ENCODE measurements around the gene CARHSP1. TPM values are rescaled to one million over a fixed set of nuclear protein-coding genes. Genes with fewer than 3 reads are reported as not detected.

Gene CARHSP1
- total and polyA plus RNA-seq, 2 of the 8 experiments (the other 6 are each of a cell fraction or from before 2014, with no cell fraction given), result 292 to 300 TPM

- H2BK5ac ChIP-seq (ENCODE audit: low read depth, low read length), result no peak overlapping the region; the same call in 1 of the 2 replicates
- no peak overlapping the region for H2BK120ac ChIP-seq (replicated peaks; ENCODE audit: low read depth, low read length)
- H2BK15ac ChIP-seq (ENCODE audit: low read length), result no peak overlapping the region
- no peak overlapping the region for H3K56ac ChIP-seq (replicated peaks; ENCODE audit: insufficient read length, low read depth, low read length)
- CTCF ChIA-PET (ENCODE audit: partially characterized antibody), result interaction anchor here (0.8 to 4.0 kb wide), 3 partner anchors 10 to 230 kb away, joined by 3 to 14 read pairs (median 6); no protein-coding TSS in a partner anchor
- H3K4me2 ChIP-seq (ENCODE audit: insufficient read depth in 1 of 2, low read depth in 2 of 2, low read length in 2 of 2), result no peak overlapping the region
- FAIRE-seq, result no peak
- POLR2A ChIA-PET (ENCODE audit: partially characterized antibody), result interaction anchor here (0.7 to 29.1 kb wide), 3 partner anchors 11 to 55 kb away, joined by 3 to 456 read pairs (median 6); partner anchors contain the start of gene CARHSP1
- H4K5ac ChIP-seq (ENCODE audit: insufficient read length, low read depth, low read length), result no peak overlapping the region
- H3K23ac ChIP-seq (ENCODE audit: insufficient read length), result no peak overlapping the region
- H3K4me3 ChIP-seq (ENCODE audit: extremely low read depth in 1 of 4, insufficient read depth in 2 of 4, low read depth in 3 of 4, low read length in 4 of 4), result no peak overlapping the region
- H2BK20ac ChIP-seq (ENCODE audit: low read length), result no peak overlapping the region
- peaks cover 0 to 17% (median 9%) of the 10 kb centered on the region in 4 experiments; a peak in 5 of 7 replicates for H3K4me1 ChIP-seq (replicated peaks in 1 of 4; ENCODE audit: control insufficient read depth in 3 of 4, insufficient read depth in 4 of 4, low read length in 3 of 4)
- no peak overlapping the region for H2BK12ac ChIP-seq (ENCODE audit: low read depth, low read length)
- TF ChIP-seq CTBP2 (IDR thresholded peaks at IDR 0.05; ENCODE audit: borderline replicate concordance, insufficient read depth, insufficient read length, low read length) (no peak), CREB1 (IDR thresholded peaks at IDR 0.05) (no peak), EGR1 (IDR thresholded peaks at IDR 0.05; ENCODE audit: borderline replicate concordance, low read depth, low read length) (no peak), POLR2AphosphoS5 (IDR thresholded peaks at IDR 0.05; ENCODE audit: low read depth, low read length) (0 out of 2 replicates have a peak, but pooled peaks have one; percentile 58), RAD21 (IDR thresholded peaks at IDR 0.05 in 1 of 2, conservative IDR thresholded peaks at IDR 0.05 in 1 of 2; ENCODE audit: low read depth in 2 of 2, low read length in 2 of 2) (no peak), TAF7 (optimal IDR thresholded peaks at IDR 0.05; ENCODE audit: borderline replicate concordance, low read depth, low read length) (no peak), SRF (IDR thresholded peaks at IDR 0.05; ENCODE audit: low read depth, low read length) (no peak), POU5F1 (IDR thresholded peaks at IDR 0.05; ENCODE audit: low read depth, low read length) (no peak)
- WGBS, 2 experiments (ENCODE audit: extremely low coverage in 1 of 2, insufficient coverage in 1 of 2, insufficient read length in 1 of 2, insufficient replicate concordance in 2 of 2, low coverage in 1 of 2, low lambda C conversion rate in 2 of 2, missing lambda C conversion rate in 1 of 2), result 94% methylated on average over 6 of the region's 6 CpGs; no CpG with 5 or more reads in 1 of the 2 experiments
- peaks cover 8 to 21% (median 12%) of the 10 kb centered on the region in 4 experiments; a peak in 7 of 8 replicates for H3K36me3 ChIP-seq (ENCODE audit: control insufficient read depth in 2 of 4, insufficient read depth in 4 of 4, low read length in 3 of 4)
- H4K8ac ChIP-seq (ENCODE audit: extremely low read depth, insufficient read depth, low read length), result no peak overlapping the region; the same call in 1 of the 2 replicates
- H4K20me1 ChIP-seq (replicated peaks in 1 of 2; ENCODE audit: control insufficient read depth in 1 of 2, insufficient read depth in 2 of 2, low read length in 2 of 2), result peaks cover 2 to 13% of the 10 kb centered on the region in 2 experiments
- H3K14ac ChIP-seq (ENCODE audit: insufficient read length), result no peak overlapping the region
- no peaks in the 10 kb centered on the region for H3K27me3 ChIP-seq (replicated peaks in 1 of 4; ENCODE audit: control insufficient read depth in 3 of 4, extremely low read depth in 1 of 4, insufficient read depth in 3 of 4, low read length in 3 of 4)
- H2AFZ ChIP-seq (ENCODE audit: low read length), result no peak overlapping the region
- no peak overlapping the region for H4K91ac ChIP-seq (replicated peaks; ENCODE audit: insufficient read length, low read length)
- 0 out of 2 replicates have a peak overlapping the region, but pooled peaks have one; percentile 53 for H2AK5ac ChIP-seq (ENCODE audit: low read depth, low read length)
- no peak overlapping the region for H3K27ac ChIP-seq (ENCODE audit: low read depth, low read length)
- no peaks in the 10 kb centered on the region for H3K79me1 ChIP-seq (ENCODE audit: low read depth, low read length)
- H3K79me2 ChIP-seq (ENCODE audit: control insufficient read depth in 1 of 2, insufficient read depth in 2 of 2, low read length in 2 of 2), result no peaks in the 10 kb centered on the region
- DNase-seq (ENCODE audit: low read depth in 1 of 2, low spot score in 2 of 2), result no peak
- no peak overlapping the region for H3K9ac ChIP-seq (replicated peaks in 1 of 4; ENCODE audit: extremely low read depth in 1 of 4, low read depth in 3 of 4, low read length in 3 of 4)
- no peak overlapping the region for H3K4ac ChIP-seq (replicated peaks; ENCODE audit: insufficient read length, low read depth, low read length)
- H3K18ac ChIP-seq (ENCODE audit: extremely low read depth, low read length), result no peak overlapping the region
- no peaks in the 10 kb centered on the region for H3K9me3 ChIP-seq (ENCODE audit: insufficient read depth in 2 of 2, low read depth in 1 of 2, low read length in 1 of 2)
- H3K23me2 ChIP-seq (ENCODE audit: low read depth, low read length), result no peaks in the 10 kb centered on the region
Measured at GRCh38 chr16:8887431-8887765, 18.6 kb upstream of the CARHSP1 start.
